Loucy (cell line): ENCODE results near the gene HPF1.
"Not testable (repeated sequence)": the region's sequence is repeated elsewhere in the genome, so short reads cannot be mapped to it uniquely, and the experiment has no call there.

Source experiments
- H2AFZ ChIP-seq: fragments of 200-600 bp; sonication (generic); 2 replicates; pipeline ENCODE4 v1.6.0; 2016; ENCODE audit warnings: antibody characterized with exemption, mild to moderate bottlenecking, low read length, moderate library complexity
- H3F3A ChIP-seq: fragments of 200-600 bp; 2 replicates; pipeline ENCODE4 v1.6.0; 2016; ENCODE audit warnings: antibody characterized with exemption, low read depth, mild to moderate bottlenecking
- H3K27me3 ChIP-seq: fragments of 200-600 bp; sonication (generic); 2 replicates; pipeline ENCODE4 v1.6.1; 2014; ENCODE audit warnings: low read length, mild to moderate bottlenecking; ENCODE audit not compliant: insufficient read depth, poor library complexity, severe bottlenecking
- H3K36me3 ChIP-seq: fragments of 200-600 bp; sonication (generic); 2 replicates; pipeline ENCODE4 v1.6.1; 2016; ENCODE audit warnings: low read length; ENCODE audit not compliant: insufficient read depth
- H3K4me1 ChIP-seq: fragments of 200-600 bp; sonication (generic); 2 replicates; pipeline ENCODE4 v1.5.1; 2014; ENCODE audit warnings: low read length, mild to moderate bottlenecking; ENCODE audit not compliant: insufficient read depth, poor library complexity, severe bottlenecking
- H3K4me2 ChIP-seq: fragments of 200-600 bp; sonication (generic); 2 replicates; pipeline ENCODE4 v1.6.0; 2014; ENCODE audit warnings: antibody characterized with exemption, low read length, low read depth, mild to moderate bottlenecking; ENCODE audit not compliant: poor library complexity, severe bottlenecking
- H3K4me3 ChIP-seq: fragments of 200-600 bp; sonication (generic); 2 replicates; pipeline ENCODE4 v1.5.1; 2014; ENCODE audit warnings: low read length, mild to moderate bottlenecking, mixed read lengths; ENCODE audit not compliant: poor library complexity, severe bottlenecking
- H3K79me2 ChIP-seq: fragments of 200-600 bp; sonication (generic); 2 replicates; pipeline ENCODE4 v1.6.1; 2014; ENCODE audit warnings: low read length; ENCODE audit not compliant: insufficient read depth
- H3K9ac ChIP-seq: fragments of 200-600 bp; sonication (generic); 2 replicates; pipeline ENCODE4 v1.6.0; 2014; ENCODE audit warnings: mild to moderate bottlenecking, low read depth, low read length, moderate library complexity; ENCODE audit not compliant: poor library complexity, severe bottlenecking
- H3K9me2 ChIP-seq: fragments of 200-600 bp; sonication (generic); replicated peaks from 2 replicates; pipeline ENCODE4 v1.6.1; 2016; ENCODE audit warnings: low read depth, low read length, mixed read lengths
- H3K9me3 ChIP-seq: fragments of 200-600 bp; sonication (generic); 2 replicates; pipeline ENCODE4 v1.6.1; 2014; ENCODE audit warnings: mild to moderate bottlenecking, antibody characterized with exemption, low read length, low read depth; ENCODE audit not compliant: insufficient read depth
- H4K20me1 ChIP-seq: fragments of 200-600 bp; sonication (generic); 2 replicates; pipeline ENCODE4 v1.6.0; 2014; ENCODE audit warnings: antibody characterized with exemption, low read length, mild to moderate bottlenecking; ENCODE audit not compliant: insufficient read depth, poor library complexity, severe bottlenecking
- CTCF ChIP-seq: fragments of 200-600 bp; sonication (generic); conservative IDR thresholded peaks from 2 replicates; pipeline ENCODE4 v1.5.1; 2014; ENCODE audit warnings: mild to moderate bottlenecking, antibody characterized with exemption, low read length
- EZH2phosphoT487 ChIP-seq: fragments of 200-600 bp; IDR thresholded peaks from 2 replicates; pipeline ENCODE4 v1.6.1; 2018; ENCODE audit warnings: antibody characterized with exemption, mild to moderate bottlenecking, moderate library complexity, borderline replicate concordance

Gene HPF1

GRCh38 chr4:169757575-169758184 lies at the start of gene HPF1:
TSS of gene HPF1 (minus strand) at chr4:169757944. CDS start at chr4:169757877, 67 bp downstream.
- H3K4me1 ChIP-seq: peaks cover 31% of the 10 kb centered on the region
- no peaks in the 10 kb centered on the region for H3F3A ChIP-seq
- no peaks in the 10 kb centered on the region for H4K20me1 ChIP-seq
- no peak for TF ChIP-seq CTCF
- TF ChIP-seq EZH2phosphoT487: no peak
- peak within 1 kb of the TSS; percentile 88 for H3K4me3 ChIP-seq
- H3K36me3 ChIP-seq: no peaks in the 10 kb centered on the region
- H3K79me2 ChIP-seq: peaks cover 27% of the 10 kb centered on the region
- peak within 1 kb of the TSS; percentile 75 for H3K9ac ChIP-seq
- H3K27me3 ChIP-seq: no peaks in the 10 kb centered on the region
- H3K9me2 ChIP-seq: no peaks in the 10 kb centered on the region
- H2AFZ ChIP-seq: peak within 1 kb of the TSS; percentile 64
- H3K9me3 ChIP-seq: no peaks in the 10 kb centered on the region
- peak within 1 kb of the TSS; percentile 93 for H3K4me2 ChIP-seq

- not testable (repeated sequence) for H3K4me3 ChIP-seq, H3K4me1 ChIP-seq
Observed at GRCh38 chr4:169806770-169807169, 49.0 kb upstream of the HPF1 start.

GRCh38 chr4:169803413-169803812 lies 45.7 kb upstream of the HPF1 start:
- Histone ChIP-seq H3K36me3 (no peaks in the 10 kb centered on the region), H3K9me3 (no peaks in the 10 kb centered on the region), H3K79me2 (no peaks in the 10 kb centered on the region), H3K9me2 (no peaks in the 10 kb centered on the region), H4K20me1 (no peaks in the 10 kb centered on the region), H3K4me1 (no peaks in the 10 kb centered on the region), H3F3A (no peaks in the 10 kb centered on the region), H3K4me3 (no peak overlapping the region), H3K4me2 (no peak overlapping the region), H3K9ac (no peak overlapping the region), H3K27me3 (no peaks in the 10 kb centered on the region), H2AFZ (no peak overlapping the region)
- TF ChIP-seq EZH2phosphoT487: no peak

More at GRCh38 chr4:169806770-169807169, 49.0 kb upstream of the HPF1 start:
- H3K36me3 ChIP-seq, H3F3A ChIP-seq, H3K9ac ChIP-seq, H4K20me1 ChIP-seq, H3K79me2 ChIP-seq, H2AFZ ChIP-seq, H3K27me3 ChIP-seq, H3K9me3 ChIP-seq, H3K9me2 ChIP-seq, H3K4me2 ChIP-seq: not testable (repeated sequence)

GRCh38 chr4:169802873-169803272 lies 45.1 kb upstream of the HPF1 start:
- Histone ChIP-seq H3K79me2 (no peaks in the 10 kb centered on the region), H3K4me3 (no peak overlapping the region), H3F3A (no peaks in the 10 kb centered on the region), H3K27me3 (no peaks in the 10 kb centered on the region), H3K9me3 (no peaks in the 10 kb centered on the region), H3K4me2 (no peak overlapping the region), H3K9me2 (no peaks in the 10 kb centered on the region), H3K4me1 (no peaks in the 10 kb centered on the region), H3K9ac (no peak overlapping the region), H3K36me3 (no peaks in the 10 kb centered on the region), H4K20me1 (no peaks in the 10 kb centered on the region), H2AFZ (no peak overlapping the region)
- TF ChIP-seq EZH2phosphoT487 (no peak), CTCF (no peak)
